ENCODE measurements around the gene PPP3CA.

PPP3CA gene

GRCh38 chr4:101286663-101287062, 60.7 kb downstream of the PPP3CA start:
- FAIRE-seq: no peak

GRCh38 chr4:101285985-101286384, 61.3 kb downstream of the PPP3CA start:
- no peak for FAIRE-seq

GRCh38 chr4:101284546-101284945, 62.8 kb downstream of the PPP3CA start:
- FAIRE-seq: no peak

- FAIRE-seq: no peak
These were observed 63.9 kb downstream of the PPP3CA start for GRCh38 chr4:101283434-101283833.

- no peak for FAIRE-seq
These were observed 65.1 kb downstream of the PPP3CA start for GRCh38 chr4:101282076-101282844.

GRCh38 chr4:101280866-101281600, 66.3 kb downstream of the PPP3CA start:
- no peak for FAIRE-seq

- FAIRE-seq: no peak
These were observed 67.9 kb downstream of the PPP3CA start for GRCh38 chr4:101279377-101279871.

- FAIRE-seq: no peak
These were observed 69.7 kb downstream of the PPP3CA start for GRCh38 chr4:101277671-101278070.

GRCh38 chr4:101276661-101277060, 70.7 kb downstream of the PPP3CA start:
- FAIRE-seq: no peak

GRCh38 chr4:101274888-101275752, 72.2 kb downstream of the PPP3CA start:
- no peak for FAIRE-seq

- FAIRE-seq: no peak
These were observed 75.8 kb downstream of the PPP3CA start for GRCh38 chr4:101271516-101271915.

GRCh38 chr4:101269682-101270081, 77.6 kb downstream of the PPP3CA start:
- no peak for FAIRE-seq

GRCh38 chr4:101265816-101266172, 81.5 kb downstream of the PPP3CA start:
- no peak for FAIRE-seq

GRCh38 chr4:101264993-101265815, 82.1 kb downstream of the PPP3CA start:
- no peak for FAIRE-seq

- FAIRE-seq: no peak
These were observed 82.8 kb downstream of the PPP3CA start for GRCh38 chr4:101264512-101264911.

GRCh38 chr4:101262683-101263082, 84.6 kb downstream of the PPP3CA start:
- FAIRE-seq: no peak

- no peak for FAIRE-seq
These were observed 87.5 kb downstream of the PPP3CA start for GRCh38 chr4:101259876-101260275.

GRCh38 chr4:101258883-101259282, 88.4 kb downstream of the PPP3CA start:
- no peak for FAIRE-seq

GRCh38 chr4:101256222-101256621, 91.1 kb downstream of the PPP3CA start:
- FAIRE-seq: no peak

- no peak for FAIRE-seq
These were observed 92.5 kb downstream of the PPP3CA start for GRCh38 chr4:101254776-101255175.

GRCh38 chr4:101253121-101253520, 94.2 kb downstream of the PPP3CA start:
- FAIRE-seq: no peak

- no peak for FAIRE-seq
These were observed 94.6 kb downstream of the PPP3CA start for GRCh38 chr4:101252721-101253120.

Data from A204.1 (cell line).